HepG2 (cell line): ENCODE data around the gene C19orf73. TPM values are rescaled to one million over a fixed set of nuclear protein-coding genes. Genes with fewer than 3 reads are reported as not detected.

Source experiments
- CREB1 ChIP-seq, 2 experiments: fragments of 450-650 bp in 1 of 2; IDR thresholded peaks; 2 replicates each; pipeline ENCODE4 v1.6.1; 2016 to 2017; ENCODE audit warnings: control low read depth in 1 of 2, mild to moderate bottlenecking in 1 of 2, missing compliant biosample characterization in 1 of 2, missing genetic modification characterization in 1 of 2
- FOXC1 ChIP-seq: sonication (generic); formaldehyde crosslinking; IDR thresholded peaks from 2 replicates; pipeline ENCODE4 v1.8.0; 2022; ENCODE audit warnings: mild to moderate bottlenecking, missing genetic modification reagents, borderline replicate concordance
- KDM2A ChIP-seq: sonication (generic); formaldehyde crosslinking; IDR thresholded peaks from 2 replicates; pipeline ENCODE4 v1.4.0; 2020; ENCODE audit warnings: low read depth, missing genetic modification reagents, borderline replicate concordance
- SALL1 ChIP-seq: sonication (generic); formaldehyde crosslinking; IDR thresholded peaks from 2 replicates; pipeline ENCODE4 v1.8.0; 2022; ENCODE audit warnings: mild to moderate bottlenecking, missing genetic modification reagents
- SMC3 ChIP-seq: IDR thresholded peaks from 2 replicates; pipeline ENCODE4 v1.6.1; 2011; ENCODE audit warnings: low read length, improper control_type of control experiment
- ZFP82 ChIP-seq: sonication (generic); formaldehyde crosslinking; IDR thresholded peaks from 2 replicates; pipeline ENCODE4 v1.5.1; 2020; ENCODE audit warnings: mild to moderate bottlenecking, missing genetic modification reagents, borderline replicate concordance
- ZNF44 ChIP-seq: sonication (generic); formaldehyde crosslinking; IDR thresholded peaks from 2 replicates; pipeline ENCODE4 v1.5.1; 2020; ENCODE audit warnings: mild to moderate bottlenecking, missing genetic modification reagents
- ZNF446 ChIP-seq: sonication (generic); formaldehyde crosslinking; IDR thresholded peaks from 2 replicates; pipeline ENCODE4 v1.5.0; 2020; ENCODE audit warnings: mild to moderate bottlenecking, missing genetic modification reagents
- ZNF674 ChIP-seq: sonication (generic); formaldehyde crosslinking; IDR thresholded peaks from 2 replicates; pipeline ENCODE4 v1.5.0; 2020; ENCODE audit warnings: low read depth, mild to moderate bottlenecking, missing genetic modification reagents
- ZNF781 ChIP-seq: sonication (generic); formaldehyde crosslinking; IDR thresholded peaks from 2 replicates; pipeline ENCODE4 v1.5.1; 2020; ENCODE audit warnings: borderline replicate concordance, mild to moderate bottlenecking, missing genetic modification reagents; ENCODE audit errors: not compliant biosample characterization
- polyA plus RNA-seq, 8 experiments: library from polyadenylated mRNA; depleted of rRNA in 3 of 8; stranded (reverse) in 7 of 8; unstranded in 1 of 8; fragments of >200 nt; fragmentation: Illumina TruSeq in 4 of 8; extraction: Trizol in 4 of 8; gene quantifications; 2 replicates each; pipeline versions ENCODE4 v1.2.1 to v1.2.3, GENCODE V29; 2011 to 2016; ENCODE audit warnings: low read depth in 4 of 8, missing spikeins in 1 of 8, mixed read lengths in 1 of 8; ENCODE audit not compliant: insufficient read depth in 1 of 8
- total RNA-seq, 5 experiments: library from RNA; depleted of rRNA; stranded (reverse); fragments of >200 nt; fragmentation: Illumina TruSeq; extraction: Trizol; gene quantifications; 2 replicates each; pipeline ENCODE4 v1.2.3, GENCODE V29; 2016; ENCODE audit warnings: low read depth in 1 of 5
- TF ChIP-seq, protein P1 (sequence below): sonication (generic); formaldehyde crosslinking; IDR thresholded peaks from 2 replicates; pipeline ENCODE4 v1.4.0; 2020; ENCODE audit warnings: missing genetic modification reagents, borderline replicate concordance
- TF ChIP-seq, protein P2 (sequence below): sonication (generic); formaldehyde crosslinking; IDR thresholded peaks from 2 replicates; pipeline ENCODE4 v1.4.0; 2020; ENCODE audit warnings: missing genetic modification reagents
- TF ChIP-seq, protein P3 (sequence below): sonication (generic); formaldehyde crosslinking; IDR thresholded peaks from 2 replicates; pipeline ENCODE4 v1.5.1; 2020; ENCODE audit warnings: missing genetic modification reagents, mild to moderate bottlenecking, borderline replicate concordance
- TF ChIP-seq, protein P4 (sequence below): sonication (generic); formaldehyde crosslinking; IDR thresholded peaks from 2 replicates; pipeline ENCODE4 v1.4.0; 2020; ENCODE audit warnings: missing genetic modification reagents

Gene C19orf73
- total and polyA plus RNA-seq, 2 of the 13 experiments (the other 11 are each of a cell fraction or from before 2014, with no cell fraction given) = 1.4 to 1.5 TPM

DNA sequence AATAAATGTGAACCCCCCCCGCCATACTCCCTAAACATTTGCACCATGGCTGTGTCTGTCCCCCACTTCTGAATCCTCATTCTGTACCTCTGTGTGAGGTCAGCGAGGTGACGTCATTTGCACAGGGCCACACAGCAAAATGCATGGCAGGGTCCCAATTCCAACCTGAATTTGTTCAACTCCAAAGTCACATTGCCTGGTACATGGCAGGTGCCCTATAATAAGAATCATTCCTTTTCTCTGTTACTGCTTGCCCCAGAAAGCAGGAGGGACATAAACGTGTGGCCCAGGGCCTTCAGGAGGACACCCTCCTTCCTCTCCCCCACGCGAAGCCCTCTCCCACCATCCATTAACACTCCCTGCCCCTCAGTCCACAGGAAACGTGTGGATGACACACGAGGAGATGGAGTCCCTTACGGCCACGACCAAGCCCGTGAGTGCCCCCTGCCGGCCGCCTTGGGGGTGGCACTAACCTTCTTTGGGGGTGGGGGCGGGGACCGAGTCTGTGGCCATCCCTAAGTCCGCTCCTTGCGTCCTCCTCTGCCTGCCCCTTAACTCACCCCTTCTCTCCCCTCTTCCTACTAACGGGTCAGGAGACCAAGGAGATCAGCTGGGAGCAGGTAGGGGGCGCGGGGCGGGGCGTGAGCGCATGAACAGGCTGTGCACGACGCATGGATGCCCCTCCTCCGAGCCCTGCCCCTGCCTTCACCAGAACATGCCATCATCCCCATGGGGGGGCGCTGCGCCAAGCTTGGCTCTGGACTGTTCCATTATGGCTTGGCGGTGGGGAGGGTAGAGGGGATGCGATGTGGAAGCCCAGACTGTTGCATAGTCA, 26.8 kb upstream of the C19orf73 start (continued):
- TF ChIP-seq, protein P1, sequence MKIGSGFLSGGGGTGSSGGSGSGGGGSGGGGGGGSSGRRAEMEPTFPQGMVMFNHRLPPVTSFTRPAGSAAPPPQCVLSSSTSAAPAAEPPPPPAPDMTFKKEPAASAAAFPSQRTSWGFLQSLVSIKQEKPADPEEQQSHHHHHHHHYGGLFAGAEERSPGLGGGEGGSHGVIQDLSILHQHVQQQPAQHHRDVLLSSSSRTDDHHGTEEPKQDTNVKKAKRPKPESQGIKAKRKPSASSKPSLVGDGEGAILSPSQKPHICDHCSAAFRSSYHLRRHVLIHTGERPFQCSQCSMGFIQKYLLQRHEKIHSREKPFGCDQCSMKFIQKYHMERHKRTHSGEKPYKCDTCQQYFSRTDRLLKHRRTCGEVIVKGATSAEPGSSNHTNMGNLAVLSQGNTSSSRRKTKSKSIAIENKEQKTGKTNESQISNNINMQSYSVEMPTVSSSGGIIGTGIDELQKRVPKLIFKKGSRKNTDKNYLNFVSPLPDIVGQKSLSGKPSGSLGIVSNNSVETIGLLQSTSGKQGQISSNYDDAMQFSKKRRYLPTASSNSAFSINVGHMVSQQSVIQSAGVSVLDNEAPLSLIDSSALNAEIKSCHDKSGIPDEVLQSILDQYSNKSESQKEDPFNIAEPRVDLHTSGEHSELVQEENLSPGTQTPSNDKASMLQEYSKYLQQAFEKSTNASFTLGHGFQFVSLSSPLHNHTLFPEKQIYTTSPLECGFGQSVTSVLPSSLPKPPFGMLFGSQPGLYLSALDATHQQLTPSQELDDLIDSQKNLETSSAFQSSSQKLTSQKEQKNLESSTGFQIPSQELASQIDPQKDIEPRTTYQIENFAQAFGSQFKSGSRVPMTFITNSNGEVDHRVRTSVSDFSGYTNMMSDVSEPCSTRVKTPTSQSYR (CRISPR knock-in tag) = peak; percentile 50; the same call in 1 of the 2 replicates
- peak; percentile 45; the same call in 1 of the 2 replicates for TF ChIP-seq KDM2A (CRISPR knock-in tag)
- TF ChIP-seq ZNF781 (CRISPR knock-in tag) = no peak
- TF ChIP-seq ZFP82 (CRISPR knock-in tag) = no peak
- TF ChIP-seq ZNF674 = no peak
- TF ChIP-seq ZNF446 (CRISPR knock-in tag) = no peak
- 0 out of 2 replicates have a peak, but pooled peaks have one; percentile 67 for TF ChIP-seq ZNF44 (CRISPR knock-in tag)
- peak; percentile 32; the same call in 1 of the 2 replicates for TF ChIP-seq SMC3
- 0 out of 2 replicates have a peak, but pooled peaks have one; percentile 47 for TF ChIP-seq FOXC1 (CRISPR knock-in tag)
- TF ChIP-seq, protein P2, sequence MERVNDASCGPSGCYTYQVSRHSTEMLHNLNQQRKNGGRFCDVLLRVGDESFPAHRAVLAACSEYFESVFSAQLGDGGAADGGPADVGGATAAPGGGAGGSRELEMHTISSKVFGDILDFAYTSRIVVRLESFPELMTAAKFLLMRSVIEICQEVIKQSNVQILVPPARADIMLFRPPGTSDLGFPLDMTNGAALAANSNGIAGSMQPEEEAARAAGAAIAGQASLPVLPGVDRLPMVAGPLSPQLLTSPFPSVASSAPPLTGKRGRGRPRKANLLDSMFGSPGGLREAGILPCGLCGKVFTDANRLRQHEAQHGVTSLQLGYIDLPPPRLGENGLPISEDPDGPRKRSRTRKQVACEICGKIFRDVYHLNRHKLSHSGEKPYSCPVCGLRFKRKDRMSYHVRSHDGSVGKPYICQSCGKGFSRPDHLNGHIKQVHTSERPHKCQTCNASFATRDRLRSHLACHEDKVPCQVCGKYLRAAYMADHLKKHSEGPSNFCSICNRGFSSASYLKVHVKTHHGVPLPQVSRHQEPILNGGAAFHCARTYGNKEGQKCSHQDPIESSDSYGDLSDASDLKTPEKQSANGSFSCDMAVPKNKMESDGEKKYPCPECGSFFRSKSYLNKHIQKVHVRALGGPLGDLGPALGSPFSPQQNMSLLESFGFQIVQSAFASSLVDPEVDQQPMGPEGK (CRISPR knock-in tag) = peak; percentile 46; the same call in 1 of the 2 replicates
- TF ChIP-seq, protein P3, sequence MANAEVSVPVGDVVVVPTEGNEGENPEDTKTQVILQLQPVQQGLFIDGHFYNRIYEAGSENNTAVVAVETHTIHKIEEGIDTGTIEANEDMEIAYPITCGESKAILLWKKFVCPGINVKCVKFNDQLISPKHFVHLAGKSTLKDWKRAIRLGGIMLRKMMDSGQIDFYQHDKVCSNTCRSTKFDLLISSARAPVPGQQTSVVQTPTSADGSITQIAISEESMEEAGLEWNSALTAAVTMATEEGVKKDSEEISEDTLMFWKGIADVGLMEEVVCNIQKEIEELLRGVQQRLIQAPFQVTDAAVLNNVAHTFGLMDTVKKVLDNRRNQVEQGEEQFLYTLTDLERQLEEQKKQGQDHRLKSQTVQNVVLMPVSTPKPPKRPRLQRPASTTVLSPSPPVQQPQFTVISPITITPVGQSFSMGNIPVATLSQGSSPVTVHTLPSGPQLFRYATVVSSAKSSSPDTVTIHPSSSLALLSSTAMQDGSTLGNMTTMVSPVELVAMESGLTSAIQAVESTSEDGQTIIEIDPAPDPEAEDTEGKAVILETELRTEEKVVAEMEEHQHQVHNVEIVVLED (CRISPR knock-in tag) = 0 out of 2 replicates have a peak, but pooled peaks have one; percentile 19
- TF ChIP-seq, protein P4, sequence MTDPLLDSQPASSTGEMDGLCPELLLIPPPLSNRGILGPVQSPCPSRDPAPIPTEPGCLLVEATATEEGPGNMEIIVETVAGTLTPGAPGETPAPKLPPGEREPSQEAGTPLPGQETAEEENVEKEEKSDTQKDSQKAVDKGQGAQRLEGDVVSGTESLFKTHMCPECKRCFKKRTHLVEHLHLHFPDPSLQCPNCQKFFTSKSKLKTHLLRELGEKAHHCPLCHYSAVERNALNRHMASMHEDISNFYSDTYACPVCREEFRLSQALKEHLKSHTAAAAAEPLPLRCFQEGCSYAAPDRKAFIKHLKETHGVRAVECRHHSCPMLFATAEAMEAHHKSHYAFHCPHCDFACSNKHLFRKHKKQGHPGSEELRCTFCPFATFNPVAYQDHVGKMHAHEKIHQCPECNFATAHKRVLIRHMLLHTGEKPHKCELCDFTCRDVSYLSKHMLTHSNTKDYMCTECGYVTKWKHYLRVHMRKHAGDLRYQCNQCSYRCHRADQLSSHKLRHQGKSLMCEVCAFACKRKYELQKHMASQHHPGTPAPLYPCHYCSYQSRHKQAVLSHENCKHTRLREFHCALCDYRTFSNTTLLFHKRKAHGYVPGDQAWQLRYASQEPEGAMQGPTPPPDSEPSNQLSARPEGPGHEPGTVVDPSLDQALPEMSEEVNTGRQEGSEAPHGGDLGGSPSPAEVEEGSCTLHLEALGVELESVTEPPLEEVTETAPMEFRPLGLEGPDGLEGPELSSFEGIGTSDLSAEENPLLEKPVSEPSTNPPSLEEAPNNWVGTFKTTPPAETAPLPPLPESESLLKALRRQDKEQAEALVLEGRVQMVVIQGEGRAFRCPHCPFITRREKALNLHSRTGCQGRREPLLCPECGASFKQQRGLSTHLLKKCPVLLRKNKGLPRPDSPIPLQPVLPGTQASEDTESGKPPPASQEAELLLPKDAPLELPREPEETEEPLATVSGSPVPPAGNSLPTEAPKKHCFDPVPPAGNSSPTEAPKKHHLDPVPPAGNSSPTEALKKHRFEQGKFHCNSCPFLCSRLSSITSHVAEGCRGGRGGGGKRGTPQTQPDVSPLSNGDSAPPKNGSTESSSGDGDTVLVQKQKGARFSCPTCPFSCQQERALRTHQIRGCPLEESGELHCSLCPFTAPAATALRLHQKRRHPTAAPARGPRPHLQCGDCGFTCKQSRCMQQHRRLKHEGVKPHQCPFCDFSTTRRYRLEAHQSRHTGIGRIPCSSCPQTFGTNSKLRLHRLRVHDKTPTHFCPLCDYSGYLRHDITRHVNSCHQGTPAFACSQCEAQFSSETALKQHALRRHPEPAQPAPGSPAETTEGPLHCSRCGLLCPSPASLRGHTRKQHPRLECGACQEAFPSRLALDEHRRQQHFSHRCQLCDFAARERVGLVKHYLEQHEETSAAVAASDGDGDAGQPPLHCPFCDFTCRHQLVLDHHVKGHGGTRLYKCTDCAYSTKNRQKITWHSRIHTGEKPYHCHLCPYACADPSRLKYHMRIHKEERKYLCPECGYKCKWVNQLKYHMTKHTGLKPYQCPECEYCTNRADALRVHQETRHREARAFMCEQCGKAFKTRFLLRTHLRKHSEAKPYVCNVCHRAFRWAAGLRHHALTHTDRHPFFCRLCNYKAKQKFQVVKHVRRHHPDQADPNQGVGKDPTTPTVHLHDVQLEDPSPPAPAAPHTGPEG (CRISPR knock-in tag) = no peak
- peak; percentile 87 for TF ChIP-seq CREB1 (IDR thresholded peaks at IDR 0.05)
- no peak for TF ChIP-seq CREB1 (CRISPR knock-in tag; IDR thresholded peaks at IDR 0.05)
- peak; percentile 65 for TF ChIP-seq SALL1 (CRISPR knock-in tag)
